H1 (cell line): ENCODE data around the gene BRAT1. TPM values are rescaled to one million over a fixed set of nuclear protein-coding genes. Genes with fewer than 3 reads are reported as not detected.

Source experiments
- CHD1 ChIP-seq: IDR thresholded peaks from 2 replicates; pipeline ENCODE4 v1.6.1; 2012; ENCODE audit warnings: low read depth, low read length, improper control_type of control experiment
- CTBP2 ChIP-seq: IDR thresholded peaks from 2 replicates; pipeline ENCODE4 v1.7.0; 2011; ENCODE audit warnings: borderline replicate concordance, mild to moderate bottlenecking, moderate library complexity, mixed read lengths, low read length; ENCODE audit not compliant: insufficient read depth, insufficient read length
- KDM4A ChIP-seq: IDR thresholded peaks from one replicate; pipeline ENCODE4 v1.7.1; 2012; ENCODE audit warnings: low read depth, mild to moderate bottlenecking, moderate library complexity, low read length, inconsistent platforms; ENCODE audit not compliant: severe bottlenecking
- NRF1 ChIP-seq: IDR thresholded peaks from 2 replicates; pipeline ENCODE4 v1.6.1; 2011; ENCODE audit warnings: mild to moderate bottlenecking, low read depth, low read length, improper control_type of control experiment
- RAD21 ChIP-seq, 2 experiments: IDR thresholded peaks in 1 of 2; conservative IDR thresholded peaks in 1 of 2; 2 replicates each; pipeline ENCODE4 v1.6.1; 2011; ENCODE audit warnings: low read depth in 2 of 2, low read length in 2 of 2, improper control_type of control experiment in 1 of 2, inconsistent platforms in 1 of 2, mild to moderate bottlenecking in 1 of 2, moderate library complexity in 1 of 2
- SIN3A ChIP-seq, 2 experiments: IDR thresholded peaks in 1 of 2; conservative IDR thresholded peaks in 1 of 2; 2 replicates each; pipeline ENCODE4 v1.6.1; 2011 to 2012; ENCODE audit warnings: low read length in 2 of 2, improper control_type of control experiment in 1 of 2, low read depth in 1 of 2, mild to moderate bottlenecking in 1 of 2
- SP1 ChIP-seq: IDR thresholded peaks from 2 replicates; pipeline ENCODE4 v1.6.1; 2011; ENCODE audit warnings: low read depth, low read length
- SP4 ChIP-seq: IDR thresholded peaks from 2 replicates; pipeline ENCODE4 v1.6.1; 2012; ENCODE audit warnings: low read length, inconsistent platforms
- SUZ12 ChIP-seq: fragments of 200-600 bp; sonication (generic); IDR thresholded peaks from 2 replicates; pipeline ENCODE4 v1.6.1; 2012; ENCODE audit warnings: mild to moderate bottlenecking, inconsistent platforms, low read length, moderate library complexity, mixed read lengths
- TBP ChIP-seq: IDR thresholded peaks from 2 replicates; pipeline ENCODE4 v1.6.1; 2011; ENCODE audit warnings: low read depth, low read length, improper control_type of control experiment
- YY1 ChIP-seq: IDR thresholded peaks from 2 replicates; pipeline ENCODE4 v1.6.1; 2011; ENCODE audit warnings: low read depth, mild to moderate bottlenecking, low read length
- polyA plus RNA-seq, 7 experiments: library from polyadenylated mRNA; depleted of rRNA in 3 of 7; stranded (reverse) in 5 of 7; unstranded in 2 of 7; fragments of >200 nt in 5 of 7; fragments of 200-250 nt in 2 of 7; gene quantifications; 1 replicate in 5 of 7; 2 replicates in 1 of 7; 4 replicates in 1 of 7; pipeline versions ENCODE4 v1.2.1 to v1.2.3, GENCODE V29; 2011 to 2013; ENCODE audit warnings: missing spikeins in 2 of 7, mixed read lengths in 2 of 7
- total RNA-seq: library from RNA; stranded (reverse); fragmentation: NEBNext Ultra II Directional; extraction: Animal tissue kit (Norgen Biotek cat#: 25700); gene quantifications from 2 replicates; pipeline ENCODE4 v1.2.1, GENCODE V29; 2021
- TF ChIP-seq, protein P1 (sequence below): IDR thresholded peaks from 2 replicates; pipeline ENCODE4 v1.6.1; 2012; ENCODE audit warnings: low read length, inconsistent platforms
- TF ChIP-seq, protein P2 (sequence below): IDR thresholded peaks from 2 replicates; pipeline ENCODE4 v1.6.1; 2011; ENCODE audit warnings: low read length, improper control_type of control experiment
- TF ChIP-seq, protein P3 (sequence below): IDR thresholded peaks from 2 replicates; pipeline ENCODE4 v1.6.1; 2012; ENCODE audit warnings: inconsistent platforms
- TF ChIP-seq, protein P4 (sequence below), 3 experiments: IDR thresholded peaks; 1 replicate in 2 of 3; 2 replicates in 1 of 3; pipeline versions ENCODE4 v1.5.1 to v1.6.1; 2011; ENCODE audit warnings: low read length in 3 of 3, mild to moderate bottlenecking in 3 of 3, inconsistent platforms in 2 of 3, low read depth in 1 of 3, moderate library complexity in 1 of 3; ENCODE audit not compliant: insufficient read depth in 1 of 3; ENCODE audit errors: control extremely low read depth in 1 of 3
- TF ChIP-seq, protein P5 (sequence below): IDR thresholded peaks from 2 replicates; pipeline ENCODE4 v1.6.1; 2012; ENCODE audit warnings: inconsistent platforms

BRAT1 gene
- total and polyA plus RNA-seq, 2 of the 8 experiments (the other 6 are each of a cell fraction or from before 2014, with no cell fraction given), result 36.8 to 42.3 TPM

DNA sequence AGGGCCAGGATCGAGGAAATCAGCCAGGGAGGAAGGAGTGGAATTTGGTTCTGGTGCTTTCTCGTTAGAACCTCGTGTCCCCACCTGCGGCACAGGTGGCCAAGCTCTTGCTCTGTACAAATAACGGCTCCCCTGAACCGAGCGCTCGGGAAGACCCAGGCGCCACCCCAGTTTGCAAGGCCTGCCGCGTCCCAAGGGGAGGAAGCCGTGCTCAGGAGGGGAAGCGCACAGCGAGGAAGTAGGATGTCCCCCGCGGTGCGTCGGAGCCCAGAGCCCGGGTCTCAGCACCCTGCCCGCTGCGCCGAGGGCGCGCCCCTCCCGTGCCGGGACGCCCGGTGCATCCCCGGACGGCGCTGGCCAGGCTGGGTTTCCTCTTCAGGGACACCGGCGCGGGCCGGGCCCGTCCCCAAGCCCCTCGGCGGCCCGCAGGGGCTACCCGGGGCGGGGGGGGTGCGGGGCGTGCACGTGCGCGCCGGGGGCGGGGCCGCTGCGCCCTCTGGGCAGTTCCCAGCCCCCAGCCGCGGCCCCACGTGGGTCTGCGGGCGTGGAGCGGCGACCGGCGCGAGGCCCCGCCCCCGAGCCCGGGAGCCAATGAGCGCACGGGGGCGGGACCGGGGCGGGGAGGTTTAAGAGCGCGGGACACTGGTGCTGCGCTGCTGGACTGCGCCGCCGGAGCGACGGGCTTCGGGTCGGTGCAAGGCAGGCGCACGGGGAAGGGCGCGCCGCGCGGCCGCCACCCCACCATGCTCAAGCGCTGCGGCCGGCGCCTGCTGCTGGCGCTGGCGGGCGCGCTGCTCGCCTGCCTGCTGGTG is 36.0 kb downstream of the BRAT1 start, which contains the start of gene LFNG (continued):
- TF ChIP-seq, protein P1, sequence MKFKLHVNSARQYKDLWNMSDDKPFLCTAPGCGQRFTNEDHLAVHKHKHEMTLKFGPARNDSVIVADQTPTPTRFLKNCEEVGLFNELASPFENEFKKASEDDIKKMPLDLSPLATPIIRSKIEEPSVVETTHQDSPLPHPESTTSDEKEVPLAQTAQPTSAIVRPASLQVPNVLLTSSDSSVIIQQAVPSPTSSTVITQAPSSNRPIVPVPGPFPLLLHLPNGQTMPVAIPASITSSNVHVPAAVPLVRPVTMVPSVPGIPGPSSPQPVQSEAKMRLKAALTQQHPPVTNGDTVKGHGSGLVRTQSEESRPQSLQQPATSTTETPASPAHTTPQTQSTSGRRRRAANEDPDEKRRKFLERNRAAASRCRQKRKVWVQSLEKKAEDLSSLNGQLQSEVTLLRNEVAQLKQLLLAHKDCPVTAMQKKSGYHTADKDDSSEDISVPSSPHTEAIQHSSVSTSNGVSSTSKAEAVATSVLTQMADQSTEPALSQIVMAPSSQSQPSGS, result no peak
- TF ChIP-seq CTBP2, result peak; percentile 87
- TF ChIP-seq, protein P2, sequence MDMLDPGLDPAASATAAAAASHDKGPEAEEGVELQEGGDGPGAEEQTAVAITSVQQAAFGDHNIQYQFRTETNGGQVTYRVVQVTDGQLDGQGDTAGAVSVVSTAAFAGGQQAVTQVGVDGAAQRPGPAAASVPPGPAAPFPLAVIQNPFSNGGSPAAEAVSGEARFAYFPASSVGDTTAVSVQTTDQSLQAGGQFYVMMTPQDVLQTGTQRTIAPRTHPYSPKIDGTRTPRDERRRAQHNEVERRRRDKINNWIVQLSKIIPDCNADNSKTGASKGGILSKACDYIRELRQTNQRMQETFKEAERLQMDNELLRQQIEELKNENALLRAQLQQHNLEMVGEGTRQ, result no peak
- peak; percentile 92 for TF ChIP-seq TBP
- no peak for TF ChIP-seq CHD1
- TF ChIP-seq, protein P3, sequence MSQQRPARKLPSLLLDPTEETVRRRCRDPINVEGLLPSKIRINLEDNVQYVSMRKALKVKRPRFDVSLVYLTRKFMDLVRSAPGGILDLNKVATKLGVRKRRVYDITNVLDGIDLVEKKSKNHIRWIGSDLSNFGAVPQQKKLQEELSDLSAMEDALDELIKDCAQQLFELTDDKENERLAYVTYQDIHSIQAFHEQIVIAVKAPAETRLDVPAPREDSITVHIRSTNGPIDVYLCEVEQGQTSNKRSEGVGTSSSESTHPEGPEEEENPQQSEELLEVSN, result peak; percentile 88
- TF ChIP-seq, protein P4, sequence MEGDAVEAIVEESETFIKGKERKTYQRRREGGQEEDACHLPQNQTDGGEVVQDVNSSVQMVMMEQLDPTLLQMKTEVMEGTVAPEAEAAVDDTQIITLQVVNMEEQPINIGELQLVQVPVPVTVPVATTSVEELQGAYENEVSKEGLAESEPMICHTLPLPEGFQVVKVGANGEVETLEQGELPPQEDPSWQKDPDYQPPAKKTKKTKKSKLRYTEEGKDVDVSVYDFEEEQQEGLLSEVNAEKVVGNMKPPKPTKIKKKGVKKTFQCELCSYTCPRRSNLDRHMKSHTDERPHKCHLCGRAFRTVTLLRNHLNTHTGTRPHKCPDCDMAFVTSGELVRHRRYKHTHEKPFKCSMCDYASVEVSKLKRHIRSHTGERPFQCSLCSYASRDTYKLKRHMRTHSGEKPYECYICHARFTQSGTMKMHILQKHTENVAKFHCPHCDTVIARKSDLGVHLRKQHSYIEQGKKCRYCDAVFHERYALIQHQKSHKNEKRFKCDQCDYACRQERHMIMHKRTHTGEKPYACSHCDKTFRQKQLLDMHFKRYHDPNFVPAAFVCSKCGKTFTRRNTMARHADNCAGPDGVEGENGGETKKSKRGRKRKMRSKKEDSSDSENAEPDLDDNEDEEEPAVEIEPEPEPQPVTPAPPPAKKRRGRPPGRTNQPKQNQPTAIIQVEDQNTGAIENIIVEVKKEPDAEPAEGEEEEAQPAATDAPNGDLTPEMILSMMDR (IDR thresholded peaks at IDR 0.05; ENCODE audit: control extremely low read depth in 1 of 3, insufficient read depth in 1 of 3, low read depth in 1 of 3, low read length in 3 of 3), result no peak
- TF ChIP-seq KDM4A, result peak; percentile 68
- 0 out of 2 replicates have a peak, but pooled peaks have one; percentile 22 for TF ChIP-seq SP1
- TF ChIP-seq, protein P5, sequence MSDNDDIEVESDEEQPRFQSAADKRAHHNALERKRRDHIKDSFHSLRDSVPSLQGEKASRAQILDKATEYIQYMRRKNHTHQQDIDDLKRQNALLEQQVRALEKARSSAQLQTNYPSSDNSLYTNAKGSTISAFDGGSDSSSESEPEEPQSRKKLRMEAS, result peak; percentile 88
- TF ChIP-seq RAD21 (IDR thresholded peaks at IDR 0.05 in 1 of 2, conservative IDR thresholded peaks at IDR 0.05 in 1 of 2; ENCODE audit: low read depth in 2 of 2, low read length in 2 of 2), result no peak
- TF ChIP-seq NRF1, result no peak
- TF ChIP-seq SIN3A (conservative IDR thresholded peaks at IDR 0.05 in 1 of 2, IDR thresholded peaks at IDR 0.05 in 1 of 2; ENCODE audit: low read depth in 1 of 2, low read length in 2 of 2), result 0 out of 4 replicates have a peak, but pooled peaks of 1 of the 2 experiments have one; percentile 46
- peak; percentile 33; the same call in 1 of the 2 replicates for TF ChIP-seq SUZ12
- no peak; the same call in 1 of the 2 replicates for TF ChIP-seq SP4
- peak; percentile 9; the same call in 1 of the 2 replicates for TF ChIP-seq YY1
